B cell (primary cell): ENCODE results near the gene LSP1.

Source experiments
- EZH2 ChIP-seq: IDR thresholded peaks from 2 replicates; pipeline ENCODE4 v1.6.1; 2012; ENCODE audit warnings: borderline replicate concordance, low read depth, mild to moderate bottlenecking, moderate library complexity, low read length; ENCODE audit not compliant: insufficient read depth, poor library complexity, severe bottlenecking
- TF ChIP-seq, protein P1 (sequence below): fragments of 200-600 bp; IDR thresholded peaks from one replicate; pipeline ENCODE4 v1.8.0; 2022; ENCODE audit warnings: antibody characterized with exemption, mild to moderate bottlenecking

DNA sequence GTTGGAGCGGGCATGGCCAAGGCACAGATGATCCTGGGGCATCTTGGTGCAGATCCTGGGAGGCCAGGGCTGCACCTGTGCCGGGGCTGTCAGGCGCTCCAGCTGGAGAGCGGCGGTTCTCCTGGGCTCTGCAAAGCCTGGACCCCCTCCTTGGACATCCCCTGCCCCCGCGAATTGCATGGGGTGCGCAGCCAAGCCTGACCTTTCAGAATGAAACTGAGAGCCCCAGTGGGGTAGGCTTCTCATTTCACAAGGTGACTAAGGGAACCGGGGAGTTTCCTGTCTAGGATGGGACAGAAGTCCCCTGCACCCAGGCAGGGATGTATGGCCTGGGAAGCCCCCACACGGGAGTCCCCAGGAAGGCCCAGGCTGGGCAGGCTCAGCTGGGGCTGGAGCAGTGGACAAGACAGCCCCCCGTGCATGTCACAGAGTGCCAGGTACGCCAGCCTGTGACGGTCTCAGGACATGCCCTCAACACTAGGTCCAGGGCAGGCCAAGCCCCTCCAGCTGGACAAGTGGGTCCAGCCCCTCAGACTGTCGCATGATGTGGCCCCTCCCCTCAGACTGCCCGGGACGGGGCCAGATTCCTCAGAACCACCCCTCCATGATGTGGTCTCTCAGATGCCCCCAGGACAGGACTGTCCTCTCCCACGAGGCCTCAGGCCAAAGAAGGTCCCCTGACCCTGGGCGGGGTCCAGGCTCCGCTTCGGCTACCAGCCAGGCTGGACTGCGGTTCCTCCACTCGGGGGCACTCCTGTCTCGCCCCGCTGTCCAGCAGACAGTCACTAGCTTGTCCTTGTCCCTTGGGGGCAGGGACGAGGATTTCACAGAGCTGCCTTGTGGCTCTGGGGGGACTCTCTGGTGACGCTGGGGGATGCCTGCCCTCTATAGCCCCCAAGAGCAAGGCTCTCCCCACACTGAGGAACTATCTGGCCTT lies 2.3 kb downstream of the LSP1 start:
- TF ChIP-seq, protein P1, sequence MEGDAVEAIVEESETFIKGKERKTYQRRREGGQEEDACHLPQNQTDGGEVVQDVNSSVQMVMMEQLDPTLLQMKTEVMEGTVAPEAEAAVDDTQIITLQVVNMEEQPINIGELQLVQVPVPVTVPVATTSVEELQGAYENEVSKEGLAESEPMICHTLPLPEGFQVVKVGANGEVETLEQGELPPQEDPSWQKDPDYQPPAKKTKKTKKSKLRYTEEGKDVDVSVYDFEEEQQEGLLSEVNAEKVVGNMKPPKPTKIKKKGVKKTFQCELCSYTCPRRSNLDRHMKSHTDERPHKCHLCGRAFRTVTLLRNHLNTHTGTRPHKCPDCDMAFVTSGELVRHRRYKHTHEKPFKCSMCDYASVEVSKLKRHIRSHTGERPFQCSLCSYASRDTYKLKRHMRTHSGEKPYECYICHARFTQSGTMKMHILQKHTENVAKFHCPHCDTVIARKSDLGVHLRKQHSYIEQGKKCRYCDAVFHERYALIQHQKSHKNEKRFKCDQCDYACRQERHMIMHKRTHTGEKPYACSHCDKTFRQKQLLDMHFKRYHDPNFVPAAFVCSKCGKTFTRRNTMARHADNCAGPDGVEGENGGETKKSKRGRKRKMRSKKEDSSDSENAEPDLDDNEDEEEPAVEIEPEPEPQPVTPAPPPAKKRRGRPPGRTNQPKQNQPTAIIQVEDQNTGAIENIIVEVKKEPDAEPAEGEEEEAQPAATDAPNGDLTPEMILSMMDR: no peak
- no peak for TF ChIP-seq EZH2
